ENCODE measurements around the gene FGGY. TPM values are rescaled to one million over a fixed set of nuclear protein-coding genes. Genes with fewer than 3 reads are reported as not detected.

FGGY gene
- total and polyA plus RNA-seq, 7 experiments from 2014 or later = 2.5 to 15.2 (median 11.2) TPM

- Histone ChIP-seq H3K27ac (ENCODE audit: low read depth, low read length) (no peak overlapping the region), H3K4me1 (ENCODE audit: control insufficient read depth in 2 of 2, insufficient read depth in 2 of 2, low read length in 2 of 2) (peaks cover 7 to 11% of the 10 kb centered on the region in 2 donors), H3K27me3 (ENCODE audit: control insufficient read depth in 2 of 2, insufficient read depth in 2 of 2, low read length in 2 of 2) (no peaks in the 10 kb centered on the region), H3K9me3 (ENCODE audit: control insufficient read depth in 2 of 3, low read length in 3 of 3) (no peaks in the 10 kb centered on the region), H3K4me3 (ENCODE audit: low read length) (no peak overlapping the region), H3K36me3 (ENCODE audit: control insufficient read depth in 2 of 3, insufficient read depth in 3 of 3, low read length in 3 of 3) (no peaks in the 10 kb centered on the region)
- POLR2A ChIA-PET = no interaction called here
- peaks cover 0 to 4% (median 0%) of the 10 kb centered on the region in 5 donors for H3K36me3 Mint-ChIP-seq
- peaks cover 0 to 52% (median 24%) of the 10 kb centered on the region in 7 donors for H3K4me1 Mint-ChIP-seq
- DNase-seq (no peak), ATAC-seq (no peak)
- no peak overlapping the region for H3K4me3 Mint-ChIP-seq
- H3K27ac Mint-ChIP-seq = peak overlapping the region in 2 of 9 donors; percentile 7 to 11
- CTCF ChIA-PET = no interaction called here
- intact Hi-C loops (cut with micrococcal nuclease) = loop anchor here (10.0 kb wide), 3 partner anchors 248 to 538 kb away; no protein-coding TSS in a partner anchor
- H3K27me3 Mint-ChIP-seq = no peaks in the 10 kb centered on the region
- no peaks in the 10 kb centered on the region for H3K9me3 Mint-ChIP-seq
Measured at GRCh38 chr1:59293206-59293605, 3.7 kb upstream of the FGGY start.

GRCh38 chr1:59293849-59294248 lies 3.0 kb upstream of the FGGY start:
- no peaks in the 10 kb centered on the region for H3K27me3 Mint-ChIP-seq
- DNase-seq = no peak
- Histone ChIP-seq H3K4me3 (ENCODE audit: low read length) (no peak overlapping the region), H3K4me1 (ENCODE audit: control insufficient read depth in 2 of 2, insufficient read depth in 2 of 2, low read length in 2 of 2) (peaks cover 7 to 11% of the 10 kb centered on the region in 2 donors), H3K9me3 (ENCODE audit: control insufficient read depth in 2 of 3, low read length in 3 of 3) (no peaks in the 10 kb centered on the region), H3K27ac (ENCODE audit: low read depth, low read length) (no peak overlapping the region), H3K27me3 (ENCODE audit: control insufficient read depth in 2 of 2, insufficient read depth in 2 of 2, low read length in 2 of 2) (no peaks in the 10 kb centered on the region), H3K36me3 (ENCODE audit: control insufficient read depth in 2 of 3, insufficient read depth in 3 of 3, low read length in 3 of 3) (no peaks in the 10 kb centered on the region)
- CTCF ChIA-PET = no interaction called here
- no peaks in the 10 kb centered on the region for H3K9me3 Mint-ChIP-seq
- H3K4me3 Mint-ChIP-seq = no peak overlapping the region
- H3K36me3 Mint-ChIP-seq = peaks cover 0 to 7% (median 0%) of the 10 kb centered on the region in 5 donors
- intact Hi-C loops (cut with micrococcal nuclease) = loop anchor here (10.0 kb wide), 3 partner anchors 249 to 539 kb away; no protein-coding TSS in a partner anchor
- ATAC-seq = no peak
- H3K27ac Mint-ChIP-seq = no peak overlapping the region
- H3K4me1 Mint-ChIP-seq = peaks cover 4 to 56% (median 24%) of the 10 kb centered on the region in 7 donors
- POLR2A ChIA-PET = no interaction called here

- POLR2A ChIA-PET = no interaction called here
Measured at GRCh38 chr1:59294423-59294822, 2.5 kb upstream of the FGGY start.

GRCh38 chr1:59295618-59296017 lies 1.3 kb upstream of the FGGY start:
- Histone ChIP-seq H3K27ac (ENCODE audit: low read depth, low read length) (peak overlapping the region; percentile 85), H3K36me3 (ENCODE audit: control insufficient read depth in 2 of 3, insufficient read depth in 3 of 3, low read length in 3 of 3) (no peaks in the 10 kb centered on the region), H3K9me3 (ENCODE audit: control insufficient read depth in 2 of 3, low read length in 3 of 3) (no peaks in the 10 kb centered on the region), H3K27me3 (ENCODE audit: control insufficient read depth in 2 of 2, insufficient read depth in 2 of 2, low read length in 2 of 2) (no peaks in the 10 kb centered on the region), H3K4me1 (ENCODE audit: control insufficient read depth in 2 of 2, insufficient read depth in 2 of 2, low read length in 2 of 2) (peaks cover 7 to 11% of the 10 kb centered on the region in 2 donors), H3K4me3 (ENCODE audit: low read length) (peak overlapping the region; percentile 73)
- intact Hi-C loops (cut with micrococcal nuclease) = loop anchor here (1.0 to 10.0 kb wide), 18 partner anchors 33 to 1787 kb away; partner anchors contain the start of genes JUN (in 2 of the 2), MYSM1 (in 2 of the 2), OMA1 (in 2 of the 2) and HOOK1 (in 1 of the 2)
- DNase-seq (no peak), ATAC-seq (no peak)
- no peaks in the 10 kb centered on the region for H3K27me3 Mint-ChIP-seq
- POLR2A ChIA-PET = interaction anchor here (0.6 to 2.3 kb wide), 8 partner anchors 9 to 749 kb away, joined by 3 to 10 read pairs (median 3); partner anchors contain the start of genes JUN and OMA1
- H3K4me1 Mint-ChIP-seq = peaks cover 9 to 56% (median 27%) of the 10 kb centered on the region in 7 donors
- peak overlapping the region in 6 of 9 donors; percentile 71 to 86 (median 80) for H3K27ac Mint-ChIP-seq
- CTCF ChIA-PET = no interaction called here
- peaks cover 0 to 3% (median 0%) of the 10 kb centered on the region in 11 donors for H3K9me3 Mint-ChIP-seq
- H3K4me3 Mint-ChIP-seq = peak overlapping the region; percentile 69 to 93 (median 85)
- H3K36me3 Mint-ChIP-seq = peaks cover 0 to 10% (median 0%) of the 10 kb centered on the region in 5 donors

More at GRCh38 chr1:59294423-59294822, 2.5 kb upstream of the FGGY start:
- Histone ChIP-seq H3K27me3 (ENCODE audit: control insufficient read depth in 2 of 2, insufficient read depth in 2 of 2, low read length in 2 of 2) (no peaks in the 10 kb centered on the region), H3K4me3 (ENCODE audit: low read length) (no peak overlapping the region), H3K27ac (ENCODE audit: low read depth, low read length) (no peak overlapping the region), H3K36me3 (ENCODE audit: control insufficient read depth in 2 of 3, insufficient read depth in 3 of 3, low read length in 3 of 3) (no peaks in the 10 kb centered on the region), H3K4me1 (ENCODE audit: control insufficient read depth in 2 of 2, insufficient read depth in 2 of 2, low read length in 2 of 2) (peaks cover 7 to 11% of the 10 kb centered on the region in 2 donors), H3K9me3 (ENCODE audit: control insufficient read depth in 2 of 3, low read length in 3 of 3) (no peaks in the 10 kb centered on the region)
- Mint-ChIP-seq H3K27ac (no peak overlapping the region), H3K36me3 (peaks cover 0 to 10% (median 0%) of the 10 kb centered on the region in 5 donors), H3K4me1 (peaks cover 9 to 59% (median 29%) of the 10 kb centered on the region in 7 donors), H3K27me3 (no peaks in the 10 kb centered on the region), H3K4me3 (peak overlapping the region in 1 of 10 donors; percentile 5), H3K9me3 (peaks cover 0 to 3% (median 0%) of the 10 kb centered on the region in 11 donors)
- ATAC-seq (no peak), DNase-seq (no peak)
- CTCF ChIA-PET = no interaction called here
- intact Hi-C loops (cut with micrococcal nuclease) = loop anchor here (10.0 kb wide), 3 partner anchors 250 to 540 kb away; no protein-coding TSS in a partner anchor

GRCh38 chr1:59298026-59298583 lies 1.2 kb downstream of the FGGY start:
- no peak overlapping the region for H3K4me3 ChIP-seq (ENCODE audit: low read length)
- CTCF ChIA-PET = no interaction called here
- Mint-ChIP-seq H3K4me3 (peak overlapping the region; percentile 52 to 95 (median 82)), H3K36me3 (peaks cover 0 to 18% (median 8%) of the 10 kb centered on the region in 5 donors), H3K27me3 (no peaks in the 10 kb centered on the region), H3K9me3 (peaks cover 0 to 11% (median 3%) of the 10 kb centered on the region in 11 donors), H3K27ac (peak overlapping the region in 8 of 9 donors; percentile 34 to 96 (median 84)), H3K4me1 (peaks cover 9 to 36% (median 19%) of the 10 kb centered on the region in 7 donors)
- H3K27ac ChIP-seq (ENCODE audit: low read depth, low read length) = no peak overlapping the region
- intact Hi-C loops (cut with micrococcal nuclease) = loop anchor here (5.0 to 10.0 kb wide), 7 partner anchors 146 to 1784 kb away; partner anchors contain the start of gene NFIA (in 1 of the 2)
- DNase-seq = no peak
- POLR2A ChIA-PET = interaction anchor here (1.4 kb wide), 1 partner anchor 510 kb away, joined by 3 read pairs; no protein-coding TSS in a partner anchor
- H3K27me3 ChIP-seq (ENCODE audit: control insufficient read depth in 2 of 2, insufficient read depth in 2 of 2, low read length in 2 of 2) = no peaks in the 10 kb centered on the region
- H3K36me3 ChIP-seq (ENCODE audit: control insufficient read depth in 2 of 3, insufficient read depth in 3 of 3, low read length in 3 of 3) = no peaks in the 10 kb centered on the region
- H3K9me3 ChIP-seq (ENCODE audit: control insufficient read depth in 2 of 3, low read length in 3 of 3) = no peaks in the 10 kb centered on the region
- no peak for ATAC-seq
- H3K4me1 ChIP-seq (ENCODE audit: control insufficient read depth in 2 of 2, insufficient read depth in 2 of 2, low read length in 2 of 2) = peaks cover 6 to 7% of the 10 kb centered on the region in 2 donors

- CTCF ChIA-PET = no interaction called here
- intact Hi-C loops (cut with micrococcal nuclease) = loop anchor here (5.0 to 10.0 kb wide), 7 partner anchors 147 to 1783 kb away; partner anchors contain the start of gene NFIA (in 1 of the 2)
- Histone ChIP-seq H3K27ac (ENCODE audit: low read depth, low read length) (no peak overlapping the region), H3K4me3 (ENCODE audit: low read length) (no peak overlapping the region), H3K27me3 (ENCODE audit: control insufficient read depth in 2 of 2, insufficient read depth in 2 of 2, low read length in 2 of 2) (no peaks in the 10 kb centered on the region), H3K36me3 (ENCODE audit: control insufficient read depth in 2 of 3, insufficient read depth in 3 of 3, low read length in 3 of 3) (no peaks in the 10 kb centered on the region), H3K9me3 (ENCODE audit: control insufficient read depth in 2 of 3, low read length in 3 of 3) (no peaks in the 10 kb centered on the region), H3K4me1 (ENCODE audit: control insufficient read depth in 2 of 2, insufficient read depth in 2 of 2, low read length in 2 of 2) (peaks cover 5 to 7% of the 10 kb centered on the region in 2 donors)
- H3K4me3 Mint-ChIP-seq = peak overlapping the region in 3 of 10 donors; percentile 2 to 87 (median 17)
- H3K9me3 Mint-ChIP-seq = peaks cover 0 to 11% (median 3%) of the 10 kb centered on the region in 11 donors
- peaks cover 9 to 31% (median 16%) of the 10 kb centered on the region in 7 donors for H3K4me1 Mint-ChIP-seq
- ATAC-seq (no peak), DNase-seq (no peak)
- H3K27ac Mint-ChIP-seq = peak overlapping the region in 4 of 9 donors; percentile 6 to 96 (median 45)
- POLR2A ChIA-PET = no interaction called here
- no peaks in the 10 kb centered on the region for H3K27me3 Mint-ChIP-seq
- peaks cover 0 to 21% (median 10%) of the 10 kb centered on the region in 5 donors for H3K36me3 Mint-ChIP-seq
Measured at GRCh38 chr1:59298710-59299346, 1.9 kb downstream of the FGGY start.
